K562 (cell line): ENCODE measurements around the gene CTPS2. TPM values are rescaled to one million over a fixed set of nuclear protein-coding genes. Genes with fewer than 3 reads are reported as not detected.

ENCODE experiments used
- BRD9 ChIP-seq: fragments of 450-650 bp; IDR thresholded peaks from 2 replicates; pipeline ENCODE4 v1.6.1; 2018; ENCODE audit warnings: low read depth; ENCODE audit not compliant: partially characterized antibody
- CHD1 ChIP-seq: fragments of 200-600 bp; sonication (generic); IDR thresholded peaks from one replicate; pipeline ENCODE4 v1.6.1; 2012; ENCODE audit warnings: mild to moderate bottlenecking, moderate library complexity, low read length, inconsistent platforms
- CREBBP ChIP-seq: IDR thresholded peaks from one replicate; pipeline ENCODE4 v1.6.1; 2012; ENCODE audit warnings: low read depth, mild to moderate bottlenecking, control low read depth, inconsistent platforms, low read length
- DDX20 ChIP-seq: fragments of 450-650 bp; IDR thresholded peaks from 2 replicates; pipeline ENCODE4 v1.6.1; 2016; ENCODE audit warnings: missing genetic modification characterization, low read depth, mild to moderate bottlenecking, missing compliant biosample characterization, moderate library complexity
- JUN ChIP-seq, 2 experiments: sonication (generic) in 1 of 2; formaldehyde crosslinking in 1 of 2; IDR thresholded peaks; 2 replicates each; pipeline versions ENCODE4 v1.6.1 to v1.8.0; 2012 to 2022; ENCODE audit warnings: borderline replicate concordance in 2 of 2, mild to moderate bottlenecking in 2 of 2, improper control_type of control experiment in 1 of 2, low read depth in 1 of 2, low read length in 1 of 2, missing genetic modification reagents in 1 of 2
- LEF1 ChIP-seq: fragments of 450-650 bp; IDR thresholded peaks from 2 replicates; pipeline ENCODE4 v1.6.1; 2016; ENCODE audit warnings: mild to moderate bottlenecking
- MYC ChIP-seq, 2 experiments: fragments of 250-450 bp in 1 of 2; sonication (Bioruptor Pico) in 1 of 2; IDR thresholded peaks; 2 replicates each; pipeline versions ENCODE4 v1.5.1 to v1.6.1; 2012 to 2021; ENCODE audit warnings: low read depth in 2 of 2, borderline replicate concordance in 1 of 2, improper control_type of control experiment in 1 of 2, low read length in 1 of 2, mild to moderate bottlenecking in 1 of 2, moderate library complexity in 1 of 2
- NBN ChIP-seq: fragments of 450-650 bp; IDR thresholded peaks from 2 replicates; pipeline ENCODE4 v1.6.1; 2016; ENCODE audit warnings: low read depth, mild to moderate bottlenecking
- NR4A1 ChIP-seq, 2 experiments: fragments of 250-450 bp in 1 of 2; fragments of 450-650 bp in 1 of 2; sonication (Bioruptor Pico) in 1 of 2; IDR thresholded peaks; 2 replicates each; pipeline versions ENCODE4 v1.4.0 to v1.6.1; 2016 to 2020; ENCODE audit warnings: mild to moderate bottlenecking in 2 of 2, missing compliant biosample characterization in 1 of 2, missing genetic modification characterization in 1 of 2, moderate library complexity in 1 of 2
- PPARD ChIP-seq: fragments of 250-450 bp; sonication (Bioruptor Pico); IDR thresholded peaks from 2 replicates; pipeline ENCODE4 v1.8.0; 2022; ENCODE audit warnings: inconsistent platforms, mild to moderate bottlenecking, moderate library complexity
- PTRF ChIP-seq: fragments of 450-650 bp; IDR thresholded peaks from 2 replicates; pipeline ENCODE4 v1.6.1; 2016; ENCODE audit warnings: mild to moderate bottlenecking, missing genetic modification characterization, missing compliant biosample characterization
- RBM15 ChIP-seq: fragments of 200-400 bp; formaldehyde crosslinking; IDR thresholded peaks from 2 replicates; pipeline ENCODE4 v1.6.1; 2018; ENCODE audit warnings: mild to moderate bottlenecking, low read length, moderate library complexity; ENCODE audit not compliant: insufficient read depth
- SETDB1 ChIP-seq: IDR thresholded peaks from one replicate; pipeline ENCODE4 v1.6.1; 2012; ENCODE audit warnings: low read length, control low read depth, inconsistent platforms
- TEAD1 ChIP-seq, 2 experiments: fragments of 450-650 bp in 1 of 2; sonication (generic) in 1 of 2; formaldehyde crosslinking; IDR thresholded peaks; 2 replicates each; pipeline versions ENCODE4 v1.4.0 to v1.8.0; 2020 to 2022; ENCODE audit warnings: mild to moderate bottlenecking in 2 of 2, missing genetic modification reagents in 1 of 2
- TEAD4 ChIP-seq, 2 experiments: sonication (generic) in 1 of 2; formaldehyde crosslinking in 1 of 2; IDR thresholded peaks; 2 replicates each; pipeline versions ENCODE4 v1.6.1 to v1.8.0; 2012 to 2022; ENCODE audit warnings: borderline replicate concordance in 1 of 2, inconsistent platforms in 1 of 2, low read length in 1 of 2, mild to moderate bottlenecking in 1 of 2, missing genetic modification reagents in 1 of 2
- ZNF589 ChIP-seq: fragments of 200-800 bp; sonication (Bioruptor generic); IDR thresholded peaks from 2 replicates; pipeline ENCODE4 v1.6.1; 2016; ENCODE audit warnings: low read depth, missing genetic modification characterization, missing compliant biosample characterization
- polyA plus RNA-seq, 8 experiments: library from polyadenylated mRNA; depleted of rRNA in 4 of 8; stranded (reverse) in 5 of 8; unstranded in 3 of 8; fragments of >200 nt; fragmentation: Nextera tagmentation in 2 of 8; fragmentation: Illumina TruSeq in 1 of 8; extraction: Ambion mirVana in 2 of 8; extraction: Trizol in 1 of 8; gene quantifications; 2 replicates each; pipeline versions ENCODE4 v1.2.1 to v1.2.3, GENCODE V29; 2011 to 2014; ENCODE audit warnings: inconsistent platforms in 1 of 8, missing spikeins in 1 of 8
- total RNA-seq, 7 experiments: library from RNA; depleted of rRNA in 6 of 7; stranded (reverse); fragments of >200 nt in 6 of 7; fragmentation: Illumina TruSeq in 2 of 7; extraction: Trizol in 2 of 7; gene quantifications; 2 replicates each; pipeline versions ENCODE4 v1.2.1 to v1.2.3, GENCODE V29; 2011 to 2021; ENCODE audit warnings: low replicate concordance in 1 of 7
- TF ChIP-seq, protein P1 (sequence below): fragments of 250-450 bp; sonication (Bioruptor Pico); IDR thresholded peaks from 2 replicates; pipeline ENCODE4 v1.4.0; 2020
- TF ChIP-seq, protein P2 (sequence below): sonication (generic); formaldehyde crosslinking; IDR thresholded peaks from 2 replicates; pipeline ENCODE4 v1.5.0; 2020; ENCODE audit warnings: missing genetic modification reagents
- TF ChIP-seq, protein P3 (sequence below): fragments of 450-650 bp; IDR thresholded peaks from 2 replicates; pipeline ENCODE4 v1.6.1; 2016

CTPS2 gene
- total and polyA plus RNA-seq, 9 of the 15 experiments (the other 6 are each of a cell fraction or from before 2014, with no cell fraction given), result 5.4 to 19.5 (median 14.1) TPM

DNA sequence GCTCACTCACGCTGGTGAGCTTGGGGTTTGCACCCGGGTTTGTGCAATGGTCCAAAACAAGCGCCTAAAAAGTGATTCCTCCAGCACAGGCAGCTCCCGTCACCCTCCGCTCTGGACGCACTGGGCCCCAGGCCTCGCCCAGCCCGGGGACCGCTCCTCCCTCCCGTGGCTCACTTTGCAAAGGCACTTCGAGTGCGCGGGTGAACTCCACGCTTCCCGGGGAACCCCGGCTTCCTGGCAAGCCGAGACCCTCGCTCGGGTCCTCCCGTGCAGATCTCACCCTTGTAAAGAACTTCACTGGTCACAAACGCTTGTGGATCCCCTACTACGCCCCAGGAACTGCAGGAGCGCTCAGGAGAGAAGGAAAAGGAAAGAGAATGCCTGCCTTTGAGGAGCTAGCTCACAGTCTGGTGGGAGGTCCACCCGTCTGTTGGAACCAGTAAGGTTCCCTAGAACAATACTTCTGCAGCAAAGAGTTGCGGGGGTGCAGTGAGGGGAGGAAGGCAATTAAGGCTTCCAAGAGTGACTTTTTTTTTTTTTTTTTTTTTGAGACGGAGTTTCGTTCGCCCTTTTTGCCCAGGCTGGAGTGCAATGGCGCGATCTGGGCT, at the start of gene CTPS2 (continued):
- TF ChIP-seq, protein P1, sequence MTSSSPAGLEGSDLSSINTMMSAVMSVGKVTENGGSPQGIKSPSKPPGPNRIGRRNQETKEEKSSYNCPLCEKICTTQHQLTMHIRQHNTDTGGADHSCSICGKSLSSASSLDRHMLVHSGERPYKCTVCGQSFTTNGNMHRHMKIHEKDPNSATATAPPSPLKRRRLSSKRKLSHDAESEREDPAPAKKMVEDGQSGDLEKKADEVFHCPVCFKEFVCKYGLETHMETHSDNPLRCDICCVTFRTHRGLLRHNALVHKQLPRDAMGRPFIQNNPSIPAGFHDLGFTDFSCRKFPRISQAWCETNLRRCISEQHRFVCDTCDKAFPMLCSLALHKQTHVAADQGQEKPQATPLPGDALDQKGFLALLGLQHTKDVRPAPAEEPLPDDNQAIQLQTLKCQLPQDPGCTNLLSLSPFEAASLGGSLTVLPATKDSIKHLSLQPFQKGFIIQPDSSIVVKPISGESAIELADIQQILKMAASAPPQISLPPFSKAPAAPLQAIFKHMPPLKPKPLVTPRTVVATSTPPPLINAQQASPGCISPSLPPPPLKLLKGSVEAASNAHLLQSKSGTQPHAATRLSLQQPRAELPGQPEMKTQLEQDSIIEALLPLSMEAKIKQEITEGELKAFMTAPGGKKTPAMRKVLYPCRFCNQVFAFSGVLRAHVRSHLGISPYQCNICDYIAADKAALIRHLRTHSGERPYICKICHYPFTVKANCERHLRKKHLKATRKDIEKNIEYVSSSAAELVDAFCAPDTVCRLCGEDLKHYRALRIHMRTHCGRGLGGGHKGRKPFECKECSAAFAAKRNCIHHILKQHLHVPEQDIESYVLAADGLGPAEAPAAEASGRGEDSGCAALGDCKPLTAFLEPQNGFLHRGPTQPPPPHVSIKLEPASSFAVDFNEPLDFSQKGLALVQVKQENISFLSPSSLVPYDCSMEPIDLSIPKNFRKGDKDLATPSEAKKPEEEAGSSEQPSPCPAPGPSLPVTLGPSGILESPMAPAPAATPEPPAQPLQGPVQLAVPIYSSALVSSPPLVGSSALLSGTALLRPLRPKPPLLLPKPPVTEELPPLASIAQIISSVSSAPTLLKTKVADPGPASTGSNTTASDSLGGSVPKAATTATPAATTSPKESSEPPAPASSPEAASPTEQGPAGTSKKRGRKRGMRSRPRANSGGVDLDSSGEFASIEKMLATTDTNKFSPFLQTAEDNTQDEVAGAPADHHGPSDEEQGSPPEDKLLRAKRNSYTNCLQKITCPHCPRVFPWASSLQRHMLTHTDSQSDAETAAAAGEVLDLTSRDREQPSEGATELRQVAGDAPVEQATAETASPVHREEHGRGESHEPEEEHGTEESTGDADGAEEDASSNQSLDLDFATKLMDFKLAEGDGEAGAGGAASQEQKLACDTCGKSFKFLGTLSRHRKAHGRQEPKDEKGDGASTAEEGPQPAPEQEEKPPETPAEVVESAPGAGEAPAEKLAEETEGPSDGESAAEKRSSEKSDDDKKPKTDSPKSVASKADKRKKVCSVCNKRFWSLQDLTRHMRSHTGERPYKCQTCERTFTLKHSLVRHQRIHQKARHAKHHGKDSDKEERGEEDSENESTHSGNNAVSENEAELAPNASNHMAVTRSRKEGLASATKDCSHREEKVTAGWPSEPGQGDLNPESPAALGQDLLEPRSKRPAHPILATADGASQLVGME, result no peak
- TF ChIP-seq TEAD1 (CRISPR knock-in tag; IDR thresholded peaks at IDR 0.05) (no peak), NR4A1 (CRISPR knock-in tag; IDR thresholded peaks at IDR 0.05) (no peak), NR4A1 (tag; IDR thresholded peaks at IDR 0.05) (no peak), CHD1 (no peak), MYC (IDR thresholded peaks at IDR 0.05; ENCODE audit: low read depth, low read length) (peak; percentile 36; the same call in 1 of the 2 replicates), MYC (CRISPR knock-in tag; IDR thresholded peaks at IDR 0.05; ENCODE audit: borderline replicate concordance, low read depth) (no peak), PPARD (no peak), ZNF589 (CRISPR knock-in tag) (no peak), SETDB1 (no peak), LEF1 (no peak), JUN (IDR thresholded peaks at IDR 0.05; ENCODE audit: borderline replicate concordance, low read depth, low read length) (no peak), JUN (CRISPR knock-in tag; IDR thresholded peaks at IDR 0.05; ENCODE audit: borderline replicate concordance) (no peak), CREBBP (no peak), NBN (no peak), TEAD4 (IDR thresholded peaks at IDR 0.05; ENCODE audit: low read length) (no peak), TEAD4 (CRISPR knock-in tag; IDR thresholded peaks at IDR 0.05; ENCODE audit: borderline replicate concordance) (no peak), RBM15 (no peak), PTRF (tag) (no peak), DDX20 (tag) (no peak), BRD9 (no peak)
- TF ChIP-seq, protein P2, sequence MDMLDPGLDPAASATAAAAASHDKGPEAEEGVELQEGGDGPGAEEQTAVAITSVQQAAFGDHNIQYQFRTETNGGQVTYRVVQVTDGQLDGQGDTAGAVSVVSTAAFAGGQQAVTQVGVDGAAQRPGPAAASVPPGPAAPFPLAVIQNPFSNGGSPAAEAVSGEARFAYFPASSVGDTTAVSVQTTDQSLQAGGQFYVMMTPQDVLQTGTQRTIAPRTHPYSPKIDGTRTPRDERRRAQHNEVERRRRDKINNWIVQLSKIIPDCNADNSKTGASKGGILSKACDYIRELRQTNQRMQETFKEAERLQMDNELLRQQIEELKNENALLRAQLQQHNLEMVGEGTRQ (CRISPR knock-in tag), result no peak
- TF ChIP-seq, protein P3, sequence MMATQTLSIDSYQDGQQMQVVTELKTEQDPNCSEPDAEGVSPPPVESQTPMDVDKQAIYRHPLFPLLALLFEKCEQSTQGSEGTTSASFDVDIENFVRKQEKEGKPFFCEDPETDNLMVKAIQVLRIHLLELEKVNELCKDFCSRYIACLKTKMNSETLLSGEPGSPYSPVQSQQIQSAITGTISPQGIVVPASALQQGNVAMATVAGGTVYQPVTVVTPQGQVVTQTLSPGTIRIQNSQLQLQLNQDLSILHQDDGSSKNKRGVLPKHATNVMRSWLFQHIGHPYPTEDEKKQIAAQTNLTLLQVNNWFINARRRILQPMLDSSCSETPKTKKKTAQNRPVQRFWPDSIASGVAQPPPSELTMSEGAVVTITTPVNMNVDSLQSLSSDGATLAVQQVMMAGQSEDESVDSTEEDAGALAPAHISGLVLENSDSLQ, result no peak
